A673 (cell line): ENCODE data around the gene XAGE5.

Experiments
- CTCF ChIP-seq: fragments of 300-800, 200-600 bp; sonication (generic); conservative IDR thresholded peaks from 2 replicates; pipeline ENCODE4 v1.5.1; 2017; ENCODE audit warnings: low read depth, mild to moderate bottlenecking, antibody characterized with exemption, low read length, moderate library complexity, mixed read lengths
- EZH2 ChIP-seq: fragments of 200-600 bp; sonication (generic); IDR thresholded peaks from 2 replicates; pipeline ENCODE4 v1.6.1; 2017; ENCODE audit warnings: borderline replicate concordance, low read depth, mild to moderate bottlenecking, mixed read lengths, antibody characterized with exemption, low read length; ENCODE audit not compliant: poor library complexity, severe bottlenecking

GRCh38 chrX:52819788-52820187 lies 8.7 kb downstream of the XAGE5 start:
- TF ChIP-seq CTCF (no peak), EZH2 (no peak)
